CD8-positive, alpha-beta memory T cell (primary cell): Measurements from ENCODE around the gene AVPR1B. TPM values are rescaled to one million over a fixed set of nuclear protein-coding genes. Genes with fewer than 3 reads are reported as not detected.

Source experiments
- CTCF ChIA-PET: fragments of 350-600 bp; sonication (Branson Sonifier 250); formaldehyde crosslinking; loops from one replicate; lab custom pipeline; 2021; ENCODE audit warnings: antibody characterized with exemption; lab: Charles Lee
- POLR2A ChIA-PET: fragments of 350-600 bp; sonication (Branson Sonifier 250); formaldehyde crosslinking; loops from one replicate; lab custom pipeline; 2021; ENCODE audit warnings: antibody characterized with exemption; lab: Charles Lee
- DNase-seq, 5 donors: peaks; one replicate each; pipeline versions ENCODE4 v3.0.0 to v3.0.0-alpha.2; 2020 to 2022; ENCODE audit warnings: mixed read lengths in 1 of 5
- H3K27ac ChIP-seq: one replicate; pipeline ENCODE4 v1.7.0; 2013; ENCODE audit warnings: low read depth, mild to moderate bottlenecking, low read length, moderate library complexity
- H3K27me3 ChIP-seq: 2 replicates; pipeline ENCODE4 v1.7.0; 2013; ENCODE audit warnings: low read length, mild to moderate bottlenecking; ENCODE audit not compliant: insufficient read depth, poor library complexity, severe bottlenecking
- H3K36me3 ChIP-seq: 2 replicates; pipeline ENCODE4 v1.7.0; 2013; ENCODE audit warnings: mild to moderate bottlenecking, low read length, moderate library complexity; ENCODE audit not compliant: insufficient read depth
- H3K4me1 ChIP-seq: 2 replicates; pipeline ENCODE4 v1.7.0; 2013; ENCODE audit warnings: mild to moderate bottlenecking, low read length, moderate library complexity; ENCODE audit not compliant: insufficient read depth
- H3K4me3 ChIP-seq: 2 replicates; pipeline ENCODE4 v1.7.0; 2013; ENCODE audit warnings: mild to moderate bottlenecking, low read length
- H3K9me3 ChIP-seq: 2 replicates; pipeline ENCODE4 v1.7.0; 2013; ENCODE audit warnings: mild to moderate bottlenecking, low read length
- H3K27ac Mint-ChIP-seq, 8 donors: one replicate each; pipeline ENCODE4 v1.8.0; 2020 to 2021; ENCODE audit warnings: mixed read lengths in 8 of 8, mild to moderate bottlenecking in 6 of 8, inconsistent platforms in 3 of 8, moderate library complexity in 3 of 8
- H3K27me3 Mint-ChIP-seq, 2 donors: one replicate each; pipeline ENCODE4 v1.8.0; 2020 to 2021; ENCODE audit warnings: mixed read lengths in 2 of 2, mild to moderate bottlenecking in 1 of 2, moderate library complexity in 1 of 2
- H3K36me3 Mint-ChIP-seq, 3 donors: one replicate each; pipeline ENCODE4 v1.8.0; 2020 to 2021; ENCODE audit warnings: mixed read lengths in 3 of 3, inconsistent platforms in 1 of 3, mild to moderate bottlenecking in 1 of 3
- H3K4me1 Mint-ChIP-seq, 3 donors: one replicate each; pipeline ENCODE4 v1.8.0; 2020 to 2021; ENCODE audit warnings: mixed read lengths in 3 of 3, inconsistent platforms in 1 of 3, mild to moderate bottlenecking in 1 of 3
- H3K4me3 Mint-ChIP-seq, 7 donors: one replicate each; pipeline ENCODE4 v1.8.0; 2020 to 2021; ENCODE audit warnings: mixed read lengths in 7 of 7, mild to moderate bottlenecking in 6 of 7, moderate library complexity in 4 of 7, inconsistent platforms in 2 of 7
- H3K9me3 Mint-ChIP-seq, 5 donors: one replicate each; pipeline ENCODE4 v1.8.0; 2020 to 2022; ENCODE audit warnings: mixed read lengths in 5 of 5, mild to moderate bottlenecking in 3 of 5, moderate library complexity in 2 of 5, inconsistent platforms in 1 of 5
- polyA plus RNA-seq: library from polyadenylated mRNA; unstranded; fragments of 300-500 nt; fragmentation: Illumina TruSeq; gene quantifications from one replicate; pipeline ENCODE4 v1.2.3, GENCODE V29; 2021
- total RNA-seq, 2 experiments: library from RNA; stranded (reverse); gene quantifications; one replicate each; pipeline ENCODE4 v1.2.3, GENCODE V29; 2021

AVPR1B gene
- total and polyA plus RNA-seq, 3 experiments from 2014 or later: not detected

DNA sequence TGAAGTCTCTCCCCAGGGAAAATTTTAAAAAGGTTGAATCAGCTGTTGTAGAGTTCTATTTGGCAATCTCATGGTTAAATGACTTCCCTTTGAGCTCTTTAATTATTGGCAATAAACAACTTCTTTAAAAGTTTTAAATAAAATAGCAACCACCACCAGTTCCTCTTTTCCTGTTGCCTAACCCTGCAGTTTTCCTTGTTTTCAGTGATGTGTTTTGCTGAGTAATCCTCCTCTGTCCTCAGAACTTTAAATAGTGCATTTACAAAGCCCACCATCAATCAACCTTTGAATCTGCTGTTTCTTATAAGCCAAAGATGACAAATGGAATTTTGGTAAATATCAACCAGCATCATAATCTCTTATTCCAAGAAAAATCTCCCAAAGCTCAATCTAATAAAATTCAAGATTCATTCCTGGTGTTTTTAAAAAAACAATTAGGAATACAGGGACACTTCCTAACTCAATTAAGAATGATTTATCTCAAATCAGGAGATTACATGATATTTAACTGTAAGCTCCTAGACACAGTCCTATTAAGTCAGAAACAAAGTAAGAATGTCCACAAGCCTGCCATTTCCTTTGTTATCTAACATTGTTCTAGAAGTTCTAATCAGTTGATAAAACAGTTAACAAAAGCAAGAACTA is 14.8 kb downstream of the AVPR1B start:
- CTCF ChIA-PET: interaction anchor here (1.5 kb wide), 1 partner anchor 72 kb away, joined by 4 read pairs; no protein-coding TSS in a partner anchor
- DNase-seq: no peak
- no peak overlapping the region for H3K27ac ChIP-seq
- Mint-ChIP-seq H3K4me1 (peaks cover 0 to 1% (median 0%) of the 10 kb centered on the region in 3 donors), H3K27me3 (peaks cover 9 to 44% of the 10 kb centered on the region in 2 donors), H3K27ac (peak overlapping the region in 1 of 8 donors; percentile 52), H3K4me3 (no peak overlapping the region), H3K9me3 (no peaks in the 10 kb centered on the region), H3K36me3 (no peaks in the 10 kb centered on the region)
- no peak overlapping the region for H3K4me3 ChIP-seq
- no peaks in the 10 kb centered on the region for H3K27me3 ChIP-seq
- H3K4me1 ChIP-seq: no peaks in the 10 kb centered on the region
- H3K9me3 ChIP-seq: no peaks in the 10 kb centered on the region
- POLR2A ChIA-PET: no interaction called here
- no peaks in the 10 kb centered on the region for H3K36me3 ChIP-seq

DNA sequence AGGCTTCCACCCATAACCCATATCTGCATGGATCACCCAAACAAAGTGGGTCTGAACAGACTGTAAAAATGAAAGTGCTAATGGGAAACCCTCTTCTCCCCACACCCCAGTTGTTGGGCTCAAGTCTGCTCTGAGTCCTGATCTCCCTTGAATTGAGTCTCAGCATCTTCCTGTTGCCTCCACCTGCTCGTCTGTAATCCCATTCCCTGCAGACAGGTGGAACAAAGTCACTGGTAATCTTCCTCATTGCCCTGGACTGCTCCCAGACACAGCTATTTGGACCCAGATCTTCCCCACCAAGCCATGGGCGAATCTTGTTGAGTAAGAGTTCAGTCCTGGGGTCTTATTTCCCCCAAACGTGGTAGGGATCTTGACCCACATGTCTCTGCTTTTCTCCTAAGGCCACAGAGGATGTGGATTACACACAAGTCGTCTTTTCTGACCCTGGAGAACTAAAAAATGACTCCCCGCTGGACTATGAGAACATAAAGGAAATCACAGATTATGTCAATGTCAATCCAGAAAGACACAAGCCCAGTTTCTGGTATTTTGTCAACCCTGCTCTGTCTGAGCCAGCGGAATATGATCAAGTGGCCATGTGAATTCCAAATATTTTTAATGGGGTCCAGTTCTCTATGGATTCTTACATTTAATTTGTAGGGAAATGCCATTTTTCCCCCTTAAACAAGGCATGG is 15.7 kb downstream of the AVPR1B start:
- no peak overlapping the region for H3K4me3 Mint-ChIP-seq
- peaks cover 0 to 1% (median 0%) of the 10 kb centered on the region in 3 donors for H3K4me1 Mint-ChIP-seq
- no peaks in the 10 kb centered on the region for H3K36me3 Mint-ChIP-seq
- no peaks in the 10 kb centered on the region for H3K27me3 ChIP-seq
- H3K27ac Mint-ChIP-seq: no peak overlapping the region
- H3K27me3 Mint-ChIP-seq: peaks cover 13 to 51% of the 10 kb centered on the region in 2 donors
- CTCF ChIA-PET: interaction anchor here (1.7 kb wide), 1 partner anchor 71 kb away, joined by 4 read pairs; no protein-coding TSS in a partner anchor
- no peaks in the 10 kb centered on the region for H3K36me3 ChIP-seq
- no peaks in the 10 kb centered on the region for H3K9me3 ChIP-seq
- POLR2A ChIA-PET: no interaction called here
- no peaks in the 10 kb centered on the region for H3K4me1 ChIP-seq
- no peak for DNase-seq
- H3K4me3 ChIP-seq: no peak overlapping the region
- no peaks in the 10 kb centered on the region for H3K9me3 Mint-ChIP-seq
- no peak overlapping the region for H3K27ac ChIP-seq

DNA sequence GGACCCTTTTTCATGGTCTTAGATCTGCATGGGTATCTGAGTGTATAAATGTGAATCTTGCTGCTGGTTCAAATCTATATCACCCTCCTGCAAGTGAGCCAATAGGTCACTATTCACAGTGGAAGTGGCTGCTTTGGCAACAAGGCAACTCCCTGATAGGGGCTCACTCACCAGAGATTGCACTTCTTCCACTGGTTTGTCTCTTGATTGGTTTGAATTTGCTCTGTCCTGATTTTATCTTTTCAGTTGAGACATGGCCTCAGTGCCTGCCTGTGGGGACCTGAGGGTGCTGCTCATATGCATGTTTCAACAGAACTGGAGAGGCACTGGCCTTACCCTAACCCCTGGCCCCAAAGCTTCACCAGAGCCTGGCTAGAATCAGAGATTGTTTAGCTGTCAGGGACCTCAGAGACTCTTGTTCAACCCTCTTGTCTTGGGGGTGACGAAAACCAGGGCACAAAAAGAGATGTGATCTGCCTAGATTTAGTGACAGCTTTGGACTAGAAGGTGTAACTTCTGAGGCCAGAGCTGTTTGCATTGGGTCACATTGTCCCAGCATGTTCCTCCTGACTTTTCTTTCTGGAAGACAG is 16.9 kb downstream of the AVPR1B start:
- Mint-ChIP-seq H3K27ac (no peak overlapping the region), H3K4me1 (peaks cover 0 to 1% (median 0%) of the 10 kb centered on the region in 3 donors), H3K36me3 (no peaks in the 10 kb centered on the region), H3K9me3 (no peaks in the 10 kb centered on the region), H3K4me3 (no peak overlapping the region), H3K27me3 (peaks cover 13 to 57% of the 10 kb centered on the region in 2 donors)
- H3K27ac ChIP-seq: no peak overlapping the region
- no peaks in the 10 kb centered on the region for H3K27me3 ChIP-seq
- H3K9me3 ChIP-seq: no peaks in the 10 kb centered on the region
- no peaks in the 10 kb centered on the region for H3K4me1 ChIP-seq
- ChIA-PET POLR2A (no interaction called here), CTCF (interaction anchor here (1.7 kb wide), 1 partner anchor 70 kb away, joined by 4 read pairs; no protein-coding TSS in a partner anchor)
- H3K4me3 ChIP-seq: no peak overlapping the region
- no peak for DNase-seq
- no peaks in the 10 kb centered on the region for H3K36me3 ChIP-seq

DNA sequence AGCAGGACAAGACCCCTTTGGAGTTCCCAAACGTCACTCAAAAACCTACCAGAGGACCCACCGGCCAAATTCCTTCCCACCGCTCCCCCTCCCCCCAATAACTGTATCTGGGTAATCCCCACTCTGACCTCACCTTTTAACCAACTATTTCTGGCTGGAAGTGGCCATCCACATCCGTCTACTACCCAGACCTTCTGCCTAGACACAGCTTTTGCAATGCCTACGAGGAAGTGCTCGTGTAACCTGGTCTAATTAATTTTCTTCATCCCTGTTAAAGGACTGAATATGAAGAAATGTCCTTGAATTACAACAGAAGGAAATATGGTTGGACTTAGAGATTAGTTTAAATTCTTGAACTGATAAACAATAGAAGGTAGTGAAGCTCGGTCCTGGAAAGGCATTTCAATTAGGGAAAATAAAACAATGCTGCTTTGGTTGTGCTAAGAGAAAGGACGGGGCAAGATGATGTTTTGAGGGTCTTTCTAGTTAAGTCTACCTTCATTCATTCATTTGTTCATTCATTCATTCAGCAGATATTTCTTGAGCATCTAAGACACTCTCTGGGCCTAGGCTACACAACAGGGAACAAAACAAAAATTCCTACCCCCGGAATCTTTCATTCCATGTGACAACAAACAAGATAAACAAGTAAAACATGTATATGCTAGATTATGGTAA is 18.8 kb downstream of the AVPR1B start:
- no peaks in the 10 kb centered on the region for H3K4me1 Mint-ChIP-seq
- no peak overlapping the region for H3K27ac ChIP-seq
- no peak overlapping the region for H3K4me3 ChIP-seq
- peaks cover 15 to 67% of the 10 kb centered on the region in 2 donors for H3K27me3 Mint-ChIP-seq
- no peaks in the 10 kb centered on the region for H3K36me3 Mint-ChIP-seq
- H3K4me3 Mint-ChIP-seq: no peak overlapping the region
- CTCF ChIA-PET: interaction anchor here (1.0 kb wide), 1 partner anchor 8 kb away, joined by 3 read pairs; no protein-coding TSS in a partner anchor
- POLR2A ChIA-PET: no interaction called here
- no peak for DNase-seq
- H3K36me3 ChIP-seq: no peaks in the 10 kb centered on the region
- no peaks in the 10 kb centered on the region for H3K4me1 ChIP-seq
- no peaks in the 10 kb centered on the region for H3K27me3 ChIP-seq
- H3K9me3 Mint-ChIP-seq: no peaks in the 10 kb centered on the region
- H3K27ac Mint-ChIP-seq: no peak overlapping the region
- no peaks in the 10 kb centered on the region for H3K9me3 ChIP-seq

DNA sequence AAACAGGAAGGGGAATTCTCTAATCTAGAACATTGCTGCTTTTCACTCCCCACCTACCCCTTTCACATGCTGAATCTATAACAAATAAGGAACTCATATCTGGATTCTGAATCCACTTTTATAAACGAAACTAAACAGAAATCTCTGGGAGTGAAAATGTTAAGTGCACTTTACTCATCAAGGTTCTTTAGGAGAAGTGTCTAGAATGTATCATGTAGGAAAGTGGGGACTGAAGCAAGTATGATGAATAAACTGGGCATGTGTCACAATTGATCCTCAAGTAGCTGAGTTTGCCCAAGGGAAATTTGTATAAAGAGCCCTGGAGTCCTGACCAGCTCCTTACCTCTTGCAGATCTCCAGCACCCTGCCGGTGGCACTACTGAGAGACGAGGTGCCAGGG is 19.8 kb downstream of the AVPR1B start:
- no peak for DNase-seq
- Mint-ChIP-seq H3K9me3 (no peaks in the 10 kb centered on the region), H3K36me3 (no peaks in the 10 kb centered on the region), H3K27ac (no peak overlapping the region), H3K27me3 (peaks cover 15 to 65% of the 10 kb centered on the region in 2 donors), H3K4me1 (no peaks in the 10 kb centered on the region), H3K4me3 (no peak overlapping the region)
- Histone ChIP-seq H3K4me1 (no peaks in the 10 kb centered on the region), H3K27ac (no peak overlapping the region), H3K27me3 (no peaks in the 10 kb centered on the region), H3K36me3 (no peaks in the 10 kb centered on the region), H3K9me3 (no peaks in the 10 kb centered on the region), H3K4me3 (no peak overlapping the region)
- CTCF ChIA-PET: interaction anchor here (1.2 to 1.6 kb wide), 2 partner anchors 9 to 67 kb away, joined by 4 to 5 read pairs; no protein-coding TSS in a partner anchor
- POLR2A ChIA-PET: no interaction called here

DNA sequence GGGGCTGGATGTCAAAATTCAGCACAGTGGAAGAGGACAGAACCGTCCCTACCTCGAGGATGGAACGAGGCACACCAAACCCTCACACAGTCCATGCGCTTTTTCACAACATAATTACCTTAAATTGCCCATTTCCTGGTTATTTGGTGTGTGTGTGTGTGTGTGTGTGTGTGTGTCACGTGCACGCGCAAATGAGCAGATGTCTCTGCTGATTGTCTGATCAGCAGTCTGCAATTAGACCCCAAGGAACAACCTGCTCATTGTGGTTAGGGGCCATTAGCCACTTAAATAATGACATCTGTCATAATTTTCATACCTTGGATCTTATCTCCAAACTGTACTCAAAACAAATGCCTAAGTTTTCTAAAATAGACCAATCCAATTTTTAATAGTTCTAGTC is 23.2 kb downstream of the AVPR1B start:
- no peak overlapping the region for H3K4me3 ChIP-seq
- H3K9me3 ChIP-seq: no peaks in the 10 kb centered on the region
- no peaks in the 10 kb centered on the region for H3K36me3 ChIP-seq
- no peak for DNase-seq
- no peak overlapping the region for H3K27ac ChIP-seq
- peaks cover 12 to 36% of the 10 kb centered on the region in 2 donors for H3K27me3 Mint-ChIP-seq
- H3K9me3 Mint-ChIP-seq: no peaks in the 10 kb centered on the region
- H3K4me1 ChIP-seq: no peaks in the 10 kb centered on the region
- H3K27me3 ChIP-seq: no peaks in the 10 kb centered on the region
- ChIA-PET POLR2A (no interaction called here), CTCF (interaction anchor here (1.3 kb wide), 1 partner anchor 12 kb away, joined by 3 read pairs; no protein-coding TSS in a partner anchor)
- no peaks in the 10 kb centered on the region for H3K4me1 Mint-ChIP-seq
- no peak overlapping the region for H3K4me3 Mint-ChIP-seq
- H3K36me3 Mint-ChIP-seq: no peaks in the 10 kb centered on the region
- no peak overlapping the region for H3K27ac Mint-ChIP-seq

DNA sequence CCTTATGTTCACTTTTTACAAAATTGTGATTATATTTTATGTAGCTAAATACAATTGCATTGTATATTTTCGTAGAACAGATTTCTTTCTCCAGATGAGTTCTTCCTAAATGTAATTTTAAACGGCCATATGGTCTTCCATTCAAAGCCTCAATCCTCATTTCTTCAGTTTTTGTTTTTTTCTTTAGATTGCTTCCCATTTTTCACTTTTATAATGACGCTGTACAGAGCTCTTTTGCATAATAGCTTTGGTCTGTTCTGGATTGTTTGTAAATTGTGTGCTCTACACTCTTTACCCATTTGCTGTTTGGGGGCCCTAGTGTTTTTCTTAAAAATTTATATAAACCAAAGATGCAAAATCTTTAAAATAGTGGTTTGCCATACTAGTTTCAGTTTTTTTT is 27.8 kb downstream of the AVPR1B start:
- Mint-ChIP-seq H3K36me3 (no peaks in the 10 kb centered on the region), H3K4me3 (no peak overlapping the region), H3K4me1 (no peaks in the 10 kb centered on the region), H3K9me3 (peaks cover 0 to 2% (median 0%) of the 10 kb centered on the region in 5 donors), H3K27ac (no peak overlapping the region), H3K27me3 (peaks cover 1 to 3% of the 10 kb centered on the region in 2 donors)
- Histone ChIP-seq H3K4me3 (no peak overlapping the region), H3K9me3 (no peaks in the 10 kb centered on the region), H3K27me3 (no peaks in the 10 kb centered on the region), H3K27ac (no peak overlapping the region), H3K4me1 (no peaks in the 10 kb centered on the region), H3K36me3 (no peaks in the 10 kb centered on the region)
- ChIA-PET CTCF (no interaction called here), POLR2A (no interaction called here)
- DNase-seq: no peak
